Activated CD4-positive, CD25-positive, alpha-beta regulatory T cell treated with anti-CD3 and anti-CD28 coated beads, Interleukin-2, amount 50 U/mL, for 16 hours (primary cell): ENCODE measurements around the gene PPP2R5D.
A peak's percentile ranks its signal among the peaks of the same experiment; 100 is the strongest.
"Not testable (repeated sequence)": the region's sequence is repeated elsewhere in the genome, so short reads cannot be mapped to it uniquely, and the experiment has no call there.

Experiments
- DNase-seq: peaks from one replicate; pipeline ENCODE4 v3.0.0-alpha.2; 2020; ENCODE audit warnings: low read depth, low spot score

Gene PPP2R5D

DNA sequence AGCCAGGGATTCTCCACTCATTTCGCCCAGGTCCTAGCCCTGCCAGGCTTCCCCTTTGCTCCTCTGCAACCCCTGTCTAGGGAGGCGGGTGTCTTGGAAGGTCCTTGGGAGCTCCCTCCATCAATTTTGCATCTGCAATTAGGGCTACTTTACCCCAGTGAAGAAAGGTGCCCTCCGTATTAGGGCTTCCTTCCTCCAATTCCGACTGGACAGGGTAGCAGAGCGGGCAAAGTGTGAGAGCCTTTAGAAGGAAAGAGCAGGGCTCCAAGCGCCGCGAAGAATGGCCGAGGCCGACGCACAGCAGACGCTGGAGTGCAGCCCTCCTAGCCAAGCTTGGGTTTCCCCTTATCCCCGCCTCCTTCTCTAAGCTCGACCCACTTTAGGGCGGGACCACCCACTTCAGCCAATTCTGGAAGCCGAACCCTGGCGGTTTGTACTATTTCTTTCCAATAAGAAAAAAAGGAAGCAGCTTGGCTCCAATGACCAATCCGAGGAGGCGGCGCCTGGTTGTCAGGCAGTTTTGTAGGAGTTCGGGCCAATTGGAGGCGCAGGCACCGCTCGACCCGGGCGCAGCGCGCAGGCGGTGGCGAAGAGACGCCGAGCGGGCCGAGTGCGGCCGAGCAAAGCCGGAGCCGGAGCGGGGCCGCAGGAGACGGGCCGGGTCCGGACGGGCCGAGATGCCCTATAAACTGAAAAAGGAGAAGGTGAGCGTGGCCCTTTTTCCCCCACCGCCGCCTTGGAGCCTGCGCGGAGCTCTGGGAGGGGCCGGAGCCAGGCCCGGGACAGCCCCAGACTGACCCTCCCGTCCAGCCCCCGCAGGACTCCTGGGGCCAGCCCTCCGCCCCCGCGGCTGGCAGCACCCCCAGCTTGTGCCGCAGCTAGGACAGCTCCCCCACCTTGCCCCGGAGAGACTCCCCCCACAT lies at the start of gene PPP2R5D:
Gene PPP2R5D, plus strand, starts transcription at position 570 of the 923 bp plus-strand sequence. Its CDS starts 108 bp downstream, at position 678.
- peak; percentile 95 for DNase-seq

DNA sequence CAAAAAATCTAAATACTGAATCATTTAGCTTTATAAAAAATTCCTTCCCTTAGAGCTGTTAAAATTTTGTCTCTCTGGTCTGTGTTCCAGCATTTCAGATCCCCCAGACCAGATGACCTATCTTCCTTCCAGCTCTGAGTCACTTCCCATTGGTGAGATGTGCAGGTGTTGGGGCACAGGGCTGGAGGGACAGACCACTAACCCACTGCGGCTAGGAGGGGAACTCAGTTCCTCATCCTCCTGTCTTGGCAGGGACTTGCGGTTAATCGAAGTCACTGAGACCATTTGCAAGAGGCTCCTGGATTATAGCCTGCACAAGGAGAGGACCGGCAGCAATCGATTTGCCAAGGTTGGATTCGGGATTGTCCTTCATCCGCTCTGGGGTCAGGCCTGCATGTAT lies 49.0 kb upstream of the PPP2R5D start:
- no peak for DNase-seq

DNA sequence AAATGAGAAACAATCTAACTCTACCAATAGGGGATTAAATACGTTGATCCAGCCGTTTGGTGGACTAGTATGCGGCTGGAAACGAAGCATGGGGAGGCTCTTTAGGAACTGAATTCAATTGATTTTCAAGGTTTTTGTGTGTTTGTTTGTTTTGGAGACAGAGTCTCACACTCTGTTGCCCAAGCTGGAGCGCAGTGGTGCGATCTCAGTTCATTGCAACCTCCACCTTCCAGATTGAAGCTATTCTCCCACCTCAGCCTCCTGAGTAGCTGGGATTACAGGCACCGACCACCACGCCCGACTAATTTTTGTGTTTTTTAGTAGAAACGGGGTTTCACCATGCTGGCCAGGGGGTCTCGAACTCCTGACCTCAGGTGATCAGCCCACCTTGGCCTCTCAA lies 48.0 kb upstream of the PPP2R5D start:
- DNase-seq, result no peak

DNA sequence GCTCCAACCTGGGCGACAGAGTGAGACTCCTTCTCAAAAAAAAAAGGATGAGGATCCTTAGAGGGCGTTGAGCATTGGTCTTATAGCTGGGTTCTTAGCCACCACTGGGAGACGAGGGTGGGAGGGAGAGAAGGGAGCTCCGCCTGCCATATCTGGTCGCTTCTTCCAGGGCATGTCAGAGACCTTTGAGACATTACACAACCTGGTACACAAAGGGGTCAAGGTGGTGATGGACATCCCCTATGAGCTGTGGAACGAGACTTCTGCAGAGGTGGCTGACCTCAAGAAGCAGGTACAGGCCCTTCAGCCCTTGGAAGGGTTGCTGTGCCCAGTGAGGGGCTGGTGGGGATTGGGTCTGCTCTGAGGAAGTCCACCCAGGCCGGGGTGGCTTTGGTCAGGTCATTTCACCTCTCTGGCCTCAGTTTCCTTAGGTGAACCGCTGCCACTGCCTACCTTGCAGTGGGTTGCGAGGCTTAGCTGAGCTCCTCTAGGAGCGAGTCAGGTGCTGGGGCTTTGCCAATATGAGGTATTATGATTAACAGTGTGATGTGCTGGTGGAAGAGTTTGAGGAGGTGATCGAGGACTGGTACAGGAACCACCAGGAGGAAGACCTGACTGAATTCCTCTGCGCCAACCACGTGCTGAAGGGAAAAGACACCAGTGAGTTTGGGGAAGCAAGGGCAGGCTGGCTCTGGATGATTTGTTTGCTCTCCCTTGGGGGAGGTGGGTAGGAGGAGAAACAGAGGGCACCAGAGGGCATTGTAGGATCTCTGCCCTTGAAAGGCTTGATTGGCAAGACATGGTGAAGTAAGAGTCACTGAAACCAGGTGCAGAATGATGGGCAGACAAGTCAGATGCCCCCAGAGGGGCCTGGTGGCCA lies 46.6 kb upstream of the PPP2R5D start:
- no peak for DNase-seq

DNA sequence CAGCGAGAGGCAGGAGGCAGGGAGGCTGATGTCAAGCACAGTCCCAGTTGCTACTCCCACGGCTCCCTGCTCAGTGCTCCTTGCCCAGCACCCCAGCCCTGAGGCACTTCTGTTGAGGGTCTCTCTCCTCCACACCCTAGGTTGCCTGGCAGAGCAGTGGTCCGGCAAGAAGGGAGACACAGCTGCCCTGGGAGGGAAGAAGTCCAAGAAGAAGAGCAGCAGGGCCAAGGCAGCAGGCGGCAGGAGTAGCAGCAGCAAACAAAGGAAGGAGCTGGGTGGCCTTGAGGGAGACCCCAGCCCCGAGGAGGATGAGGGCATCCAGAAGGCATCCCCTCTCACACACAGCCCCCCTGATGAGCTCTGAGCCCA lies 46.0 kb upstream of the PPP2R5D start:
- no peak for DNase-seq

DNA sequence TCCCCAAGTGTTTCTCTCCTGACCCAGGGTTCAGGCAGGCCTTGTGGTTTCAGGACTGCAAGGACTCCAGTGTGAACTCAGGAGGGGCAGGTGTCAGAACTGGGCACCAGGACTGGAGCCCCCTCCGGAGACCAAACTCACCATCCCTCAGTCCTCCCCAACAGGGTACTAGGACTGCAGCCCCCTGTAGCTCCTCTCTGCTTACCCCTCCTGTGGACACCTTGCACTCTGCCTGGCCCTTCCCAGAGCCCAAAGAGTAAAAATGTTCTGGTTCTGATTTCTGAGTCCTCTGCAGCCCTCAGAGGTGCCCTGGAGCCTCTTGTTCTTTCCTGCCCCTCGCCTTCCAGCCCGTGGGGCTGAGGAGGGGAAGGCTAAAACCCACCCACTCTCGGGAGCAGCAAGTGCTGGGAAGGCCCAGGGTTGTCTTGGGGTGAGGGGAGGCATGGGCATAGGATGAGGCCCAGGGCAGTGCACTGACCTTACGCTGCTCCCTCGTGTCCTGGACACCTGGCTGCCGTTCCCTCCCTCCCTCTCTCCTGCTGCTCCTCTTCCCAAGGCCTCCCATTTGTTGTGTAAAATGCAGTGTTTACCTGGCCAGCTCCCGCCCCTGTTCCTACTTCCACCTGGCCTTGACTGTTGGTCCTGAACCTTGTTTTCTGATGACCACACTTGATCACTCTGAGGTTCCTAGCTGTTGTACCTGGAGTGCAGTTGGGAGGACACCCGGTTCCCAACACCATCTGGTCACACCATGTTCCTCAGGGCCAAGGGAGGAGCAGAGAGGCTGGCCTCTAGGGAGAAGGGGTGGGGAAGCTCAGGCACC lies 45.2 kb upstream of the PPP2R5D start:
- DNase-seq, result no peak

DNA sequence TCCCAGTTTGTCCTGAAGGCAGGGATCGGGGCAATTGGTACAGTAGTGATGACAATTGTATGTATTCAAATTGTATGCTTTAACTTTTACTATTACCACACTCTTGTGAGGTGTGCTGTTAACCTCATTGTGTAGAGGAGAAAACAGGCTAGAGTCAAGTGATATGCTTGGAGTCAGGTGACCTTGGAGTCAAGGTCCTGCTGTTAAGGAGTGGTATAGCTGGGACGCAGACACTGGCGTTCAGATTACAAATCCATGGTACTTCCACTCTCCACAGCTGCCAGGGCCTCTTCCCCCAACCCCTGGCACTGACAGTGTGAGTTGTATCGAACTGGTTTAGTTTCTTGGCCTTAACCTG lies 44.6 kb upstream of the PPP2R5D start:
- no peak for DNase-seq

DNA sequence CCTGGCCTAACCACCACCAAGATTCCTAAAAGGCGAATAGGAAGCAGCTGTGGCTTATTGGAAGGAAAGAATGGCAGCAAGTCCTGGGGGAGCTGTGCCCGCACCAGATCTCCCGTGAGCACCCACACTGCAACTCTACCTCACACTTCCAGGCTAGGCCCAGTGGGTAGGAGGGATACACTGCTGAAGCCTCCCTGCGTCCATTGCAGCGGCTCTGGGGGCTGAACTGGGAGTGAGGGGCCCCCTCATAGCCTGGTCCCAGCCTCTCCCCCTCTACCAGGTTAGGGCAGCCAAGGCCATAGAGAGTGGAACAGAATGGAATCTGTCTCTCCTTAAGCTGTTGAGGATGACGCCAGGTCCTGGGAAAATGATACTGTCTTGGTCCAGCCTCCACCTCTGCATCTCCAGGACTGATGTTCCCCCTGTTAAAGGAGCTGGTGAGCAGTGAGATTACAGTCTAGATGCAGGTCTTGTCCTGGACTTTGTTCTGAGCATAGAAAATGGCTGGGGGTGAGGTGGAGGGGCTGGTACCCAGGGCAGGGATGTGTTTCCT lies 43.8 kb upstream of the PPP2R5D start:
- no peak for DNase-seq

DNA sequence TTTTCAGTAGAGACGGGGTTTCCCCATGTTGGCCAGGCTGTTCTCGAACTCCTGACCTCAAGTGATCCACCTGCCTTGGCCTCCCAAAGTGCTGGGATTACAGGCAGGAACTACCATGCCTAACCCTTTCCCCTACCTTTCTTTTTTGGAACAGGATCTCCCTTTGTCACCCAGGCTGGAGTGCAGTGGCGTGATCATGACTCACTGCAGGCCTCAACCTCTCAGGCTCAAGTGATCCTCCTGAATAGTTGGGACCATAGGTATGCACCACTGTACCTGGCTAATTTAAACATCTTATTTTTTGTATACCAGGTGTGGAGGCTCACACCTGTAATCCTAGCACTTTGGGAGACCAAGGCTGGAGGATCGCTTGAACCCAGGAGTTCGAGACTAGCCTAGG lies 43.0 kb upstream of the PPP2R5D start:
- DNase-seq, result not testable (repeated sequence)

DNA sequence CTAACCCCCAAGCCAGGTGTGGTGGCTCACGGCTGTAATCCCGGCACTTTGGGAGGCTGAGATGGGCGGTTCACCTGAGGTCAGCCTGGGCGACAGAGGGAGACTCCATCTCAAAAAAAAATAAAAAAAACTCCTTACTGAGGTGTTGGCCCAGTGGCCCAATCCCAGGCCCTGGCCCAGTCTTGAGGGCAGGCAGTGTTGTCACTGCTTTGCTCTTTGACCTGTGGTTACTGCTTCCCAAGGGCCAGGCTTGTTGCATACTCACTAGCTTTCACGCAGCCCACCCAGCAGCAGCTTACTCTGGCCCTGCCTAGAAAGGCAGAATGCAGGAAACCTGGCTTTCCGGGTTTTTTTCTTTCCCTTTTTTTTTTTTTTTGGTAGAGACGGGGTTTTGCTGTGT lies 41.9 kb upstream of the PPP2R5D start:
- no peak for DNase-seq

DNA sequence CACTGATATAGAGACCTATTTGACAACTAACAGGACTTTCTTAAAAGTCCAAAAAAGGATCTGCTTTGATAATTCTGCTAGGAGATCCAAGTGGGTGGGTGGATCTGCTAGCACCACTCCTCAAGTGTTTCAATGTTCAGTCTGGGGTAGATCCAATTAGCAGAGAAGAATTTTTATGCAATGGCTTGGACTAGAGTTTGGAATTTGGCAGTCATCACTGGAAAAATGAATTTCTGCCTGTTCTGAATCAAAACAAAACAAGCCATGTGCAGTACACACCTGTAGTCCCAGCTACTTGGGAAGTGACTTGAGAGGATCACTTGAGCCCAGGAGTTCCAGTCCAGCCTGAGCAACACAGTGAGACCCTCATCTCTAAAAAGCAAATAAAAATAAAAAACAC lies 36.4 kb upstream of the PPP2R5D start:
- DNase-seq, result no peak

DNA sequence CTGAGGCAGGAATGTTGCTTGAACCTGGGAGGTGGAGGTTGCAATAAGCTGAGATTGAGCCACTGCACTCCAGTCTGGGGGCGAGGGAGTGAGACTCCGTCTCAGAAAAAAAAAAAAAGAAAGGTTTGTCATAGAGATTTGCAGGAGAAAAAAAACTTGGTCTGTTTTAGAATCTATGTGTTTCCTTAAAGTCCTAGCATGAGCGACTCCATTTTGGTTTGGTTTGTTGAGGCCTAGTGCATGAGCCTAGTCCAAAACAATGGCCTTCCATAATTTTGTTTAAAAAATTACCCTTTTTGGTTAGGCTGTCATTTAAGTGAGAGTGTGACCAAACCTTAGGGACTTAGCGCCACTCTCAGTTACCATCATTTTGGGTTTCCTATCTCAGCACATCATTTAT lies 32.0 kb upstream of the PPP2R5D start:
- no peak for DNase-seq

DNA sequence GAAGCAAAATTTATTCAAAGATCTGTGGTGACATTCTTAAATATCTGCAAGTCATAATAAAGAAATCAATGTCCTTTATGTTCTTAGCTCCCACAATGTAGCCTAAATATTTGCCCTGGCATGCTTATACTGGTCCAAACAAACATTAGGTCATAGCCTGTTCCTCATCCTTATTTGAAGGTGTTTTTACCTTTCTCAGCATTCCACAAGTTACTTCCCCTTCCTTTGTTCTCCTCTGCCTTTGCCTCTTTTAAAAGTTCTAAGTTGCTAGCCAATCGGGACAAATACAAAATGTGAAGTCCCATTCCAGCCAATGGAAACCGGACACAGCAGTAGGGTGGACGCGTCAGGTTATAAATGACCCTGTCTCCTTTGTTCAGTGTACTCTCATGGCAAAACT lies 30.0 kb upstream of the PPP2R5D start:
- DNase-seq, result not testable (repeated sequence)

DNA sequence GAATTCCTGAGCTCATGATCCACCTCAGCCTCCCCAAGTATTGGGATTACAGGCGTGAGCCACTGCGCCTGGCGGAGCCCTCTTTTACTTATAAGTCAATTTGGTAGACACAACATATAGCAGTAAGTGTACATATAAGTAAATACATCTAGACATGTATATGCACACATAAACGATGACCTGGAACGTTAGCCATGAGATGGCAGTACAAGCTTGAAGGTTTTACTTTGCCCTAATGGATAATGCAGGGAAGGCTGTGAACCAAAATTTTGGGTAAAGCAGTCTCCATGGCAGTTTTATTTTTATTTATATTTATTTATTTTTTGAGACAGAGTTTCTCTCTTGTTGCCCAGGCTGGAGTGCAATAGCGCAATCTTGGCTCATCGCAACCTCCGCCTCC lies 26.2 kb upstream of the PPP2R5D start:
- DNase-seq, result no peak

DNA sequence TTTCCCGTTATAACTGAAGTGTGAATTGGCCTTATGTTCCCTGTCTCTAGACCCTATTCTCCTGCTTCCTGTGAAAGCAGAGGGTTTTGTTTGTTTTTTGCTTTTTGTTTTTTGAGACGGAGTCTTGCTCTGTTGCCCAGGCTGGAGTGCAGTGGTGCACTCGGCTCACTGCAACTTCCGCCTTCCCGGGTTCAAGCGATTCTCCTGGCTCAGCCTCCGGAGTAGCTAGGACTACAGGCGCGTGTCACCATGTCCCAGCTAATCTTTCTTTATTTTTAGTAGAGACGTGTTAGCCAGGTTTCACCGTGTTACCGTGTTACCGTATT lies 24.5 kb upstream of the PPP2R5D start:
- no peak for DNase-seq

DNA sequence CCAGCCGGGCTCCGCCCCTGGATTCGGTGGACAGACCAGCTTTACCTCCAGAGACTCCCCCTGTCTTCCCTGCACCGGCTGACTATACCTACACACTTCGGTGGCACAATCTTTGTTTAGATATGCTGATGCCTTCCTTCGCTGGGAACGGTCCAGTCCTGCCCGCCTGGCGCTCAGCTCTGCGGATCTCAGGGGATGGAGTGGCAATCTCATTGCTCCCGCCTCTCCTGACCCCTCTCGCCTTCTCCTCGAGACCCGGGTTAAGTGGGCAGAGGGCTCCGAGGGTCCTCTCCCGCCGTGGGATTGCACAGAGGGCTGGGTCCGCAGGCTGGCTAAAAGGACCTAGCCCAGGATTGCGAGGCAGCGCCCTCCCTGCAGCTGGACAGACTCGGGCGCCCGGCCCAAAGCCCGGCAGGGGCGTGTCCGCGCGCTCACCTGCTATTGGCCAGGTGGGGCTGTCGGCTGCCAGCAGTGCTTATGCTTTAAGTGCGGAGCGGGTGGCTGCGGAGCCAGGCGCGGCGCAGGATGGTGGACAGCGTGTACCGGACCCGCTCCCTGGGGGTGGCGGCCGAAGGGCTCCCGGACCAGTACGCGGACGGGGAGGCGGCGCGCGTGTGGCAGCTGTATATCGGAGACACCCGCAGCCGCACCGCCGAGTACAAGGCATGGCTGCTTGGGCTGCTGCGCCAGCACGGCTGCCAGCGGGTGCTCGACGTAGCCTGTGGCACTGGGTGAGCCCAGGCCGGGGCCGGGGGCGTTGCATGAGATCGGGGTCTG lies 23.9 kb upstream of the PPP2R5D start, which contains the start of gene GNMT:
Gene GNMT, plus strand, starts transcription at position 512 of the 777 bp plus-strand sequence. Its CDS starts 14 bp downstream, at position 526.
- DNase-seq, result no peak

DNA sequence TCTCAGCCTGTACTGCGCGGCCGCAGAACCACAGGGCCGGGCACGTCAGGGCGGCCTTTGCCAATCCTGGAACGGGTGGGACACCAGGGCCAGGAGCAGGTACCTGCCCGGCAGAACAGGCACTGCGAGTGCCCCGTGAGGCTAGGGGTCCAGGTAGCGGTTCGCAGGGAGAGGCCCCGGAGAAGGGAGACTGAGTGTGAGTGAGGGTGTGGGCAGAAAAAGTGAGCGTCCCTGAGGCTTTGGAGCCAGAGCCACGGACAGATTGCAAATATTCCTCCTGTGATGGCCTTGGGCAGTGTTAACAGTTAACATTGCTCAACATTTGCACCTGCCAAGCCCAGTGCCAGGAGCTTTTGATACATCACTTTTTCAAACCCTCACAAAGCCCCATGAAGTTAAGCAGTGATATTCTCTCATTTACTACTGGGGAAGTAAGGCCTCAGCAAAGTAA lies 23.3 kb upstream of the PPP2R5D start:
- DNase-seq, result no peak

DNA sequence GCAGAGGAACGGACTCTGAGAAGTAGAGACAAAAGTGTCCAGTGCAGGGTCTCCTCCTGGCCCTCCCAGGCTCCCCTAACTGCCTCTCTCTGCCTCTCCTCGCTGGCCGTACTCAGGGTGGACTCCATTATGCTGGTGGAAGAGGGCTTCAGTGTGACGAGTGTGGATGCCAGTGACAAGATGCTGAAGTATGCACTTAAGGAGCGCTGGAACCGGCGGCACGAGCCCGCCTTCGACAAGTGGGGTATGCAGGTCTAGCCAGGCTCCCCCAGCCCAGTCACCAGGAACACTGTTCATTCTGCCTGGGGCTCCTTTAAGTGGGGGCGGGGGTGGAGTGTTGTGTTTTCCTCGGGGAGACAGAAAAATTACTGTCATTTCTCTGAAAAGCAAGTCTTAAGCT lies 22.3 kb upstream of the PPP2R5D start:
- no peak for DNase-seq

DNA sequence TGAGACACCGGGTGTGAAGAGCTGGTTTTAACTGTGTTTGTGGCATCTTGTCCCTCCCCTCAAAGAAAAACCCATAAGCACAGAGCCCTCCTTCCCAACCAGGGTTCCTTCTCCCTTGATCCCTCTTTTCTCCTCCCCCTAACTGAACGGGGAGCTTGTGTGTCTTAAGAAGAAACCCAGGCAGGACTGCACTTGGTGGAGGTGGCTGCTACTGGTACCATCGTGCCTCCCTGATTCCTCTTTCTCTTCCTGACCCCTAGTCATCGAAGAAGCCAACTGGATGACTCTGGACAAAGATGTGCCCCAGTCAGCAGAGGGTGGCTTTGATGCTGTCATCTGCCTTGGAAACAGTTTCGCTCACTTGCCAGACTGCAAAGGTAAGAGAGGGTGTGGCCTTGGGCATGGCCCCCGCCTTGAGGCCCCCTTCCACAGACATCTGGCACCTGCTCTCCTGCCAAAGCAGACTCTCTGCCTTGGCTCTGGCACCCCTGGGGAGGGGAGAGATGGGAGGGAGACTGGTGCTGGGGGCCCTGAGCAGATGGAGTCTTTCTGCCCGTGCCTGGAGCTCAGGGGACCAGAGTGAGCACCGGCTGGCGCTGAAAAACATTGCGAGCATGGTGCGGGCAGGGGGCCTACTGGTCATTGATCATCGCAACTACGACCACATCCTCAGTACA lies 21.7 kb upstream of the PPP2R5D start:
- DNase-seq, result no peak
